Activated CD8-positive, alpha-beta memory T cell treated with anti-CD3 and anti-CD28 coated beads, Interleukin-2, amount 50 U/mL, for 24 hours (primary cell): Measurements from ENCODE around the gene FAM13A.
"Not testable (repeated sequence)": the region's sequence is repeated elsewhere in the genome, so short reads cannot be mapped to it uniquely, and the experiment has no call there.

ENCODE experiments used
- DNase-seq: peaks from one replicate; pipeline ENCODE4 v3.0.0-alpha.2; 2020; ENCODE audit errors: extremely low read depth

FAM13A gene

DNA sequence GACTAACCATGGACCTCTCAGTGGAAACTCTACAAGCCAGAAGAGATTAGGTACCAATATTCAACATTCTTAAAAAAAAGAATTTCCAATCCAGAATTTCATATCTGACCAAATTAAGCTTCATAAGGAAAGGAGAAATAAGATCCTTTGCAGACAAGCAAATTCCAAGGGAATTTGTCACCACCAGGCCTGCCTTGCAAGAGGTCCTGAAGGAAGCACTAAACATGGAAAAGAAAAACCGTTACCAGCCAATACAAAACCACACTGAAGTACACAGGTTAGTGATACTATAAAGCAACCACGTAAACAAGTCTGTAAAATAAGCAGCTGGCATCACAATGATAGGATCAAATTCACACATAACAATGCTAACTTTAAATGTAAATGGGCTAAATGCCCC lies 156.6 kb downstream of the FAM13A start:
- no peak for DNase-seq

DNA sequence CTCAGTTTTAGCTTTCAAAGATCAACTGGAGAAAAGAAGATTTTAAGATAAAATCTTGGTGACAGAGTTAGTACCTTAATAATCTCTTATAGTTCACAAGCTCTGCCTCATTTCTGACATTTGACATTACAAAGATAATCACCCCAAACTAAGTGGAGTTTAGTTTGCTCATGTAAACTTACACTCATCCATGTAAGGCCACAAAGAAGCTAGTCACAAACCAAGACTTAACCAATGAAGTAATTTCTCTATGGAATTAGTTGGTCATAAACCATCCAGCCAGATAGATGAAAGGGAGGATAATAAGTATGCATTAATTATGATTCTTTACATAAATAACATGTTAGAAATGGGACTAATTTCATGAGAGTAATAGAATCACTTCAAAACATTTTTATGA lies 159.2 kb downstream of the FAM13A start:
- DNase-seq: no peak

DNA sequence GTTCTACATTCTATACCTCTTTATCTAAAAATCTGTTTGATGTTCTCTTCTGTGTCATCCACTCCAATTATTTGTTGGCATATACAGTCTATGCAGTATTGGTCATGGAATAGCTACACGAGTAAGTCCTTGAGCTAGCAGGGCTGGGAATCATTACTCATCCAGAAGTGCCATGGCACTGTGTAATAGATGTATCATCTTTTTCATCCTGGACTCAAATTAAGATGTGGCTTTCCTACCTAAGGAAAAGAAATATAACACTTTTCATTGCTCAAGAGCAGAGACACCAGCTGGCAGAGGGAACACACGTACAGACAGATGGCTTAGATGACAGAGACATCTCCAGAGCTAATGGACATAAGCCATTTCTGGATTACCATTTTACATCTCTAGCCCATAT lies 159.8 kb downstream of the FAM13A start:
- DNase-seq: no peak

GRCh38 chr4:88893961-88894360 lies 163.0 kb downstream of the FAM13A start:
- DNase-seq: no peak

DNA sequence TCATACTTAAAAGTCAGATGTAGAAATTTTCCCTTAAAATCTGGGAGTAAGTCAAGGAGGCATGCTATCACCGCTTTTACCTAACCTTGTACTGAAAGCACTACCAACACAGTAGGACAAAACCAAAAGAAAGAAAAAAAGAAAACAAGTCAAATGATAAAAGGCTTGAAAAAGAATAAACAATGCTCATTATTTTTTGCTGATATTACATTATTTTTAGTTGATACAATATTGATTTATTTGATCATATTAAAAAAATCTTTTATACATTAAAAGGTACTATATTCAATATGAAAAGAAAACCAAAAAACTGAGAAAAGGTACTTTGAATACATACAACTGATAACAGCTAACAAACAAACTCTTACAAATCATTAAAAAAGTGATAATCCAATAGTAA lies 164.3 kb downstream of the FAM13A start:
- no peak for DNase-seq

GRCh38 chr4:88891636-88892035 lies 165.3 kb downstream of the FAM13A start:
- no peak for DNase-seq

GRCh38 chr4:88887409-88887808 lies 169.6 kb downstream of the FAM13A start:
- not testable (repeated sequence) for DNase-seq

- DNase-seq: no peak
Observed at GRCh38 chr4:88881227-88881569, 175.8 kb downstream of the FAM13A start.

DNA sequence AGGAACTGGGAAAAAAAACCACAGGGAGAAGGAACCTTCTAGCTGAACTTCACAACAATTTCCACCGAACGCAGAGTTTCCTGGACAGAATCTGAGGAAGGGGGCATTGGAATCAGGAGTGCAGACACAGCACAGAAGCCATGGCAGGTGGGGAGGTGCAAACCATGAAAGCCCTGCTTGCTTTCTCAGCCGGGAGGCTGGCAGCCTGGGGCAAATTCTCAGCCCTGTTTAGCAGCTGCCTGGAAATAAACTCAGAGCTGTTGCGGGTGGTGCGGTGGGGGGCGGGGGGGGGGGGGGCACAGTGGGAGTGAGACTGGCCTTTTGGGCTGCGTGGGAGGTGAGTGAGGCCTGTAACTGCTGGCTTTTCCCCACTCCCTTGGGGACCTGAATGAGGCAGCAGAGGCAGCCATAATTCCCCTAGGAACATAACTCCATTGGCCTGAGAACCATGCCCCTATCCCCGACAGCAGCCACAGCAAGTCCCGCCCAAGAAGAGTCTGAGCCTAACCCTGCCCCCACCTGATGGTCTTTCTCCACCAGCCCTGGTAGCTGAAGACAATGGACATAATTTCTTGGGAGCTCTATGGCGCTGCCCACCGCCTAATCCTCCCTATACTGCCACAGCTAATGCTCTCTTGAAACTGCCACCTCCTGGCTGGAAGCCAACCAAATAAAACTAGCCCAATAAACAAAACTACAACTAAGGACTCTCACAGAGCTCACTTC lies 176.3 kb downstream of the FAM13A start:
- DNase-seq: no peak

GRCh38 chr4:88879991-88880390 lies 177.0 kb downstream of the FAM13A start:
- no peak for DNase-seq

DNA sequence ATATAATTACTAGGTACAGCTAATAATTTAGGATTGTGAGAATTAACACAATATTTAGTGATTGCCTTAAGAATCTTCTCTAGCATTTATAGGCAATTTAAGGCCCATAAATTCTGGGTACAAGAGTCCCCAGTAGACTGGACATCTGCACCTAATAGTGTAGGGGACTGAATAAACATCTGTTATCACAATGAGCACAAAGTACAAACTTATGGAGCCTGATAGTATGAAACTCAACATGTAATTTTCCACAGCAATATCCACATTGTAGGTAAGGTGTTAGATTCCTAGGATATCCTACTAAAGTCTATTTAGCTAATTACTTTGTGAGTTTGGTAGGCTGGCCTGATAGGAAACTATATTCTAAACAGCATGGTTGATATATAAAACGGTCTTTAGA lies 178.3 kb downstream of the FAM13A start:
- no peak for DNase-seq

DNA sequence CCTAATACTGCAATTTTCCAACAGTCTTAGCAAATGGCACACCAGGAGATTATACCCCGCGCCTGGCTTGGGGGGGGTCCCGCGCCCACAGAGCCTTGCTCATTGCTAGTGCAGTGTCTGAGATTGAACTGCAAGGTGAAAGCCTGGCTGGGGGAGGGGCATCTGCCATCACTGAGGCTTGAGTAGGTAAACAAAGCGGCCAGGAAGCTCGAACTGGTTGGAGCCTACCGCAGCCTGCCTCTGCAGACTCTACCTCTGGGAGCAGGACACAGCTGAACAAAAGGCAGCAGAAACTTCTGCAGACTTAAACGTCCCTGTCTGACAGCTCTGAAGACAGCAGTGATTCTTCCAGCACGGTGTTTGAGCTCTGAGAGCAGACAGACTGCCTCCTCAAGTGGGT lies 186.6 kb downstream of the FAM13A start:
- DNase-seq: no peak

DNA sequence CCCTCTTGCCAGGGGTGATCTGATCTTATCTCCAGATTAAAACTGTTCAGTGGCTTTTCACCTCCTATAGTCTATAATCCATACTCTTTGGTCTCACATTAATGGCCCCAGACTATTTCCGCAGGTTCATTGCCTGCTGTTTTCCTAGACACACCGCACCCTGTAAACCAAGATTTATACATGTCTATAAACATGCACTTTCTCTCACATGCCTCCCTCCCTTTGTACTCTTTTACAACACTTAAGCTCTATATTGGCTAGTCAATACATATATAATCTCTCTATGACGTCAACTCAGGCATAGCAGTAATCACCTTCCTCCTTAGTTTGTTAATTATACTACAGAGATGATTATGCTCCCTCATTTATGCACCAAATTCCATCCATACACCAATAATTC lies 188.5 kb downstream of the FAM13A start:
- DNase-seq: no peak

- DNase-seq: no peak
Observed at GRCh38 chr4:88866862-88867550, 190.0 kb downstream of the FAM13A start.

DNA sequence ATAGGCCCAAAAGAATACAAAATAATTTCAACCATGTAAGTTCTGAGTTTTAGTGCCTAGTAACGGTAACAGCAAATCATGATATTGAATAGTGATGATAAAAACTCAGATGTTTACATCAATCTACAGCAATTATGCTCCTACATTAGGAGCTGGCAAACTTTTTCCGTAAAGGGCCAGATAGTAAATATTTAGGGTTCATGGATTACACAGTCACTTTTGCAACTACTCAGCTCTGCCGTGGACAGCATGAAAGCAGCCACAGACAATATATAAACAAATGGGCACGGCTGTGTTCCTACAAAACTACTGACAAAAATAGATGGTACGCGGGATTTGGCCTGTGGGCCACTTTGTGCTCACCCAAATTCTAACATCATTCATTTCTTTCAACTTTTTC lies 191.5 kb downstream of the FAM13A start:
- DNase-seq: no peak

DNA sequence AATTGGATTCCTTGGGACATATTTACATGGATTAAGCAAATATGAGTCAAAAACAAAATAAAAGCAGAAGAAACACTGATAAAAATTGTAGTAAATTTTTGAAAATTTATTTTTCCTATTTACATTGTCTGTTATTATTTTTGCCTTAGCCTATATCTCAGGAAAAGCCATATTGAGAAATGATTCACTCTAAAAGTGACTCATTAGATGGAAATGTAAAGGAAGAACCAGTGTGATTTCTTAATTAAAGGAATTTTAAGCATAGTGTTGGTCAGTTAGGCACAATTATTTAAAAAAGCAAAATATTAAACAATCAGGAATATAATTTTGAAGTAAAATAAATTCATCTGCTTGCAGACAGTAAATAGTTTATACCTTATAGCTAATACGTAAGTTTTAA lies 191.9 kb downstream of the FAM13A start:
- DNase-seq: no peak

DNA sequence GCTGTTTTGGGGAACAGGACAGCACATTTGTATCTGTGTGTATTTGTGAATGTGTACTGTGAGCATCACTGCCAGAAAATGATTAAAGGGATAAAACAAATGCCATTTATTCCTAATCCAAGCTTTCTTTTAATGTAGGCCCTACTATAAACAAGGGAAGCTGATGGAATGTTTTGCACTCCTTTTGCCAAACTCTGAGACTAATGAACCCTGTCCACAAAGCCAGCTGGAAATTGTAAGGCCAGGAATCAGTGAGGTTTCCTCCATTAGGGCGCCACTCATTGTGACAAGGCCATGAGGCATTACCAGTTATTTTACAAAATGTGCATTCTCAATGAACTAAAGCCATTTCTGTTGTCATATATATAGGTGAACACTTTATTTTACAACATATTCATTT lies 196.4 kb downstream of the FAM13A start:
- DNase-seq: no peak

GRCh38 chr4:88859191-88859812 lies 197.7 kb downstream of the FAM13A start:
- DNase-seq: no peak

DNA sequence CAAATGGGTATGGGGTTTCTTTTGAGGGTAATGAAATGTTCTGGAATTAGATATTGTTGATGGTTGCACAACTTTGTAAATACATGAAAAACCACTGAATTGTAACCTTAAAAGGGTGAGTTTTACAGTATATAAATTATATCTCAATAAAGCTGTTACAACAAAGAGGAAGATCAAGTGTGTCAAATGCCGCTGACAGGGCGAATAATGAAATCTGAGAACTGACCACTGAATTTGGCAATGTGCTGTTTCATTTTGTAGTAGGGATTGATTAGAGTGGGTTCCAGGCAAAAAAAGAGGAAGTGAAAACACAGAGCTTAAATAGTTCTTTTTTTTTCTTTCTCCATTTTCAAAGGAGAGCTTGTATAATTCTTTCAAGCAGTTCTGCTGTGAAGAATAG lies 198.2 kb downstream of the FAM13A start:
- no peak for DNase-seq

DNA sequence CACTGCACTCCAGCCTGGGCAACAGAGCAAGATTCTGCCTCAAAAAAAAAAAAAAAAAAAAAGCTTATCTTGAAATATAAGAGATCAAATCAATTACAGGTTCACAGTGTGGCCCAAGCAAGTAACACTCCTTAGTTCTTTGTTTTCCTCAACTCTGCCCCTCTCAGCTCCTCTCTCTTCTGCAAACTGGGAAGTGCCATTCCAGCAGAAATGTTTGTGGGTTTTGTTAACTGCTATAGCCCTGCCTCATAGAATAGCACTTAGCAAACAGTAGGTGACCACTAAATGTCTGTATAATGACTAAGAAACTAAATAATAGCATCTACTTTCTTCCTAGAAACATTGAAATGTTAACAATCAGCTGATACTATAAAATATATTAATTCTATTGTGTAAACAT lies 199.4 kb downstream of the FAM13A start:
- DNase-seq: no peak

GRCh38 chr4:88854481-88854880 lies 202.5 kb downstream of the FAM13A start:
- no peak for DNase-seq

GRCh38 chr4:88853583-88853982 lies 203.4 kb downstream of the FAM13A start:
- not testable (repeated sequence) for DNase-seq

DNA sequence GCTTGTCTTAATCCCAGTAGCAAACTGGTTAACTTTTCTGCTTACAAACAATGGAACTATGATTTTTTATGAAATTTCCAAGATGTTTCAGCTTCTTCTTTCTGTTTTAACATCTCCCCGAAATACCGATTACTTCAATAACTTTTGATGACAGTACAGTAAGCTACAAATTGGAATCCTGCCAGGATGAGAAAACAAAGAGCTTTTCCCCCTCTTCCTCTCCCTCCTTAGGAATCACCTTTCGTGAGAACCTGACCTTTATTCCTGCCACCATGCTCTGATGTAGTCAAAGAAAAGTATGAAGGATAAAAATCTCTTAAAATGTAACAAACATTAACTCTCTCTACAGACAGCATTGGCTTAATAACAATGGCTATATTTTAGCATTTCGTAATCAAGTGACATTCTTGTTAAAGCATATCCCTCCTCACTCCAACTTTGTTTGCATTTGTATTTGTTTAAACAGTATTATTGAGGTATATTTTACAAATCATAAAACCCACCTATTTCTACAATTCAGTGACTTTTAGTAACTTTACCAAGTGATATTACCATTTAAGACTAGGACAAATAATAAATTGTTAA lies 210.7 kb downstream of the FAM13A start:
- no peak for DNase-seq
